ENCODE results near the gene HORMAD2.

The HORMAD2 gene

DNA sequence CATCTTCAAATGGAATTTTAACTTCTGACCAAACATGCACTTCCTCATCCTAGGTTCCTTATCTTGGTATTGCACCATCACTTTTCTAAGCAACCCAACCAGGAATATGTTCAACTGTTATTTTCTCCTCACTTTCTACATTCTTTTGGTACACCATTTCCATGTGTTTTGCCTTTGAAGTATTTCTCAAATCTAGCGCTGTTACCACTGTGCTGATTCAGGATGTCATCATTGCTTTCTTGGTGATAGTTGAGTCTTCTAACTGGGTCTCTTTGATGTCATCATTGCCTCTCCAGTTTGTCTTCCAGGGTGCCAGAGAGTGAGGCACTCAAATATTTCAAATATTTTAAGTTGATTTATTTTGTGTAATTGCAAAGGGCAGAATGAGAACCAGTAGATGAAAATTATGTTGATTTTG, 47.5 kb downstream of the HORMAD2 start:
- H3K18ac ChIP-seq (ENCODE audit: low read length) = no peak overlapping the region
- H2BK120ac ChIP-seq (ENCODE audit: low read depth, low read length) = no peak overlapping the region
- no peak overlapping the region for H3K4me3 ChIP-seq (ENCODE audit: low read length in 2 of 2)
- no peak overlapping the region for H3K23ac ChIP-seq (ENCODE audit: low read depth, low read length, poor library complexity)
- no peaks in the 10 kb centered on the region for H3K4me1 ChIP-seq (ENCODE audit: control insufficient read depth in 2 of 2, insufficient read depth in 1 of 2, low read depth in 1 of 2, low read length in 2 of 2)
- H2BK12ac ChIP-seq (ENCODE audit: low read length) = no peak overlapping the region
- no peak overlapping the region for H3K4me2 ChIP-seq (ENCODE audit: insufficient read depth, low read length, poor library complexity, severe bottlenecking)
- WGBS, 2 donors (ENCODE audit: extremely low coverage in 2 of 2, insufficient read length in 2 of 2, insufficient replicate concordance in 1 of 2) = no CpG with 5 or more reads among the region's 1 CpG
- no peak for DNase-seq (ENCODE audit: low spot score)
- no peaks in the 10 kb centered on the region for H3K9me3 ChIP-seq (replicated peaks in 1 of 2; ENCODE audit: control insufficient read depth in 2 of 2, insufficient read depth in 1 of 2, low read depth in 1 of 2, low read length in 2 of 2)
- H3K36me3 ChIP-seq (replicated peaks in 1 of 2; ENCODE audit: control insufficient read depth in 2 of 2, insufficient read depth in 2 of 2, low read length in 2 of 2) = no peaks in the 10 kb centered on the region
- no peak overlapping the region for H2BK5ac ChIP-seq (ENCODE audit: low read length)
- H3K27me3 ChIP-seq (ENCODE audit: control insufficient read depth in 3 of 3, insufficient read depth in 3 of 3, low read depth in 1 of 3, low read length in 3 of 3) = peaks cover 0 to 6% (median 0%) of the 10 kb centered on the region in 3 experiments
- no peak overlapping the region for H2AK5ac ChIP-seq (ENCODE audit: low read depth, low read length)
- no peak overlapping the region for H3K9ac ChIP-seq (ENCODE audit: low read depth, low read length, poor library complexity)
- H2BK15ac ChIP-seq (ENCODE audit: low read length) = no peak overlapping the region
- H2AFZ ChIP-seq (ENCODE audit: low read length) = no peak overlapping the region
- no peak overlapping the region for H3K4ac ChIP-seq (ENCODE audit: low read length)
- no peak overlapping the region for H4K91ac ChIP-seq (ENCODE audit: low read depth, low read length, poor library complexity)
- H3K14ac ChIP-seq (ENCODE audit: low read length) = no peak overlapping the region
- H3K27ac ChIP-seq (replicated peaks; ENCODE audit: low read length) = no peak overlapping the region
- H4K8ac ChIP-seq (ENCODE audit: low read depth, low read length) = no peak overlapping the region
- H3K79me1 ChIP-seq (ENCODE audit: low read depth, low read length) = no peaks in the 10 kb centered on the region

DNA sequence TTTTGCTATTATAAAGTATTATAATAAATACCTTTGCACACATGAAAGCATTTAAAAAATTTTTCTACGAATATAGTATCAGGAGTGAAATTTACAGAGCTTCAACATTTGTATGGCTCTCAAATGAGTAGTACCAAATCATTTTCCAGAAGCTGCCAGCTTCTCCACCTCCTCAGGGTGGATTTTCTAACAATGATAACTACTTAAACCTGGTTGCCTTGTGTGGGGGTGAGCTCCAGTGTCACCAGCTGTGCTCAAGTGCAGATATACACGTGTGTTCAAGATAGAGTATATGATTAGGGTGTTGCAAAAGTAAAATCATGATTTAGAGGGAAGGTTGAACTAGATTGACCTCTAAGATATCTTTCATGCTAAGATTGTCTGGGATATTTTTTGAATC, 48.2 kb downstream of the HORMAD2 start:
- H3K27ac ChIP-seq (replicated peaks; ENCODE audit: low read length) = no peak overlapping the region
- H2BK120ac ChIP-seq (ENCODE audit: low read depth, low read length) = no peak overlapping the region
- no peak overlapping the region for H2BK12ac ChIP-seq (ENCODE audit: low read length)
- H4K91ac ChIP-seq (ENCODE audit: low read depth, low read length, poor library complexity) = no peak overlapping the region
- no CpG with 5 or more reads among the region's 2 CpGs for WGBS, 2 donors (ENCODE audit: extremely low coverage in 2 of 2, insufficient read length in 2 of 2, insufficient replicate concordance in 1 of 2)
- DNase-seq (ENCODE audit: low spot score) = no peak
- H2AK5ac ChIP-seq (ENCODE audit: low read depth, low read length) = no peak overlapping the region
- no peak overlapping the region for H4K8ac ChIP-seq (ENCODE audit: low read depth, low read length)
- H2BK5ac ChIP-seq (ENCODE audit: low read length) = no peak overlapping the region
- no peak overlapping the region for H3K4me3 ChIP-seq (ENCODE audit: low read length in 2 of 2)
- no peak overlapping the region for H3K23ac ChIP-seq (ENCODE audit: low read depth, low read length, poor library complexity)
- H3K36me3 ChIP-seq (replicated peaks in 1 of 2; ENCODE audit: control insufficient read depth in 2 of 2, insufficient read depth in 2 of 2, low read length in 2 of 2) = no peaks in the 10 kb centered on the region
- H3K18ac ChIP-seq (ENCODE audit: low read length) = no peak overlapping the region
- no peak overlapping the region for H3K14ac ChIP-seq (ENCODE audit: low read length)
- no peak overlapping the region for H2AFZ ChIP-seq (ENCODE audit: low read length)
- H3K4me1 ChIP-seq (ENCODE audit: control insufficient read depth in 2 of 2, insufficient read depth in 1 of 2, low read depth in 1 of 2, low read length in 2 of 2) = no peaks in the 10 kb centered on the region
- H3K79me1 ChIP-seq (ENCODE audit: low read depth, low read length) = no peaks in the 10 kb centered on the region
- no peaks in the 10 kb centered on the region for H3K9me3 ChIP-seq (replicated peaks in 1 of 2; ENCODE audit: control insufficient read depth in 2 of 2, insufficient read depth in 1 of 2, low read depth in 1 of 2, low read length in 2 of 2)
- H3K27me3 ChIP-seq (ENCODE audit: control insufficient read depth in 3 of 3, insufficient read depth in 3 of 3, low read depth in 1 of 3, low read length in 3 of 3) = peaks cover 0 to 6% (median 0%) of the 10 kb centered on the region in 3 experiments
- H3K4me2 ChIP-seq (ENCODE audit: insufficient read depth, low read length, poor library complexity, severe bottlenecking) = no peak overlapping the region
- no peak overlapping the region for H3K4ac ChIP-seq (ENCODE audit: low read length)
- no peak overlapping the region for H2BK15ac ChIP-seq (ENCODE audit: low read length)
- no peak overlapping the region for H3K9ac ChIP-seq (ENCODE audit: low read depth, low read length, poor library complexity)

DNA sequence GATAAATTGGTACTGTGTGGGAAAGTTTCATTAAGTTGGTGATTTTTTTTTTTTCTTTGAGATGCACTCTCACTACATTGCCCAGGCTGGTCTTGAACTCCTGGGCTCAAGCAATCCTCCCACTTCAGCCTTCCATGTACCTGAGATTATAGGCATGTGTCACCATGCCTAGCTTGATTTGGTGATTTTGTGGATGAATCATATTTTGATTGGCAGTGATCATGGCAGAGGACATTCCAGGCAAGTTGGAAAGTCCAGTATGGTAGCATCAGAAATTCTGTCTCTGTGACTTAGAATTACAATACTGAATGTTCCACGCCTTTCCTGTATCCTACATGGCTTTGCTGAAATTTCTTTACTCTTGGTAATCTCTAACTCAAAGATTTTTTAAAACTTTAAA, 49.4 kb downstream of the HORMAD2 start:
- no peak overlapping the region for H3K4me2 ChIP-seq (ENCODE audit: insufficient read depth, low read length, poor library complexity, severe bottlenecking)
- no peak overlapping the region for H2AK5ac ChIP-seq (ENCODE audit: low read depth, low read length)
- no peak overlapping the region for H2BK5ac ChIP-seq (ENCODE audit: low read length)
- H3K18ac ChIP-seq (ENCODE audit: low read length) = no peak overlapping the region
- H3K27ac ChIP-seq (replicated peaks; ENCODE audit: low read length) = no peak overlapping the region
- no peak overlapping the region for H2BK15ac ChIP-seq (ENCODE audit: low read length)
- H3K4me3 ChIP-seq (ENCODE audit: low read length in 2 of 2) = no peak overlapping the region
- no peaks in the 10 kb centered on the region for H3K9me3 ChIP-seq (replicated peaks in 1 of 2; ENCODE audit: control insufficient read depth in 2 of 2, insufficient read depth in 1 of 2, low read depth in 1 of 2, low read length in 2 of 2)
- DNase-seq (ENCODE audit: low spot score) = no peak
- no peak overlapping the region for H2BK12ac ChIP-seq (ENCODE audit: low read length)
- H3K27me3 ChIP-seq (ENCODE audit: control insufficient read depth in 3 of 3, insufficient read depth in 3 of 3, low read depth in 1 of 3, low read length in 3 of 3) = peaks cover 0 to 10% (median 0%) of the 10 kb centered on the region in 3 experiments
- H3K23ac ChIP-seq (ENCODE audit: low read depth, low read length, poor library complexity) = no peak overlapping the region
- WGBS, 2 donors (ENCODE audit: extremely low coverage in 2 of 2, insufficient read length in 2 of 2, insufficient replicate concordance in 1 of 2) = no CpG with 5 or more reads among the region's 1 CpG
- H4K8ac ChIP-seq (ENCODE audit: low read depth, low read length) = no peak overlapping the region
- no peaks in the 10 kb centered on the region for H3K79me1 ChIP-seq (ENCODE audit: low read depth, low read length)
- H2AFZ ChIP-seq (ENCODE audit: low read length) = no peak overlapping the region
- H2BK120ac ChIP-seq (ENCODE audit: low read depth, low read length) = no peak overlapping the region
- no peak overlapping the region for H4K91ac ChIP-seq (ENCODE audit: low read depth, low read length, poor library complexity)
- no peak overlapping the region for H3K4ac ChIP-seq (ENCODE audit: low read length)
- no peak overlapping the region for H3K14ac ChIP-seq (ENCODE audit: low read length)
- H3K9ac ChIP-seq (ENCODE audit: low read depth, low read length, poor library complexity) = no peak overlapping the region
- no peaks in the 10 kb centered on the region for H3K36me3 ChIP-seq (replicated peaks in 1 of 2; ENCODE audit: control insufficient read depth in 2 of 2, insufficient read depth in 2 of 2, low read length in 2 of 2)
- no peaks in the 10 kb centered on the region for H3K4me1 ChIP-seq (ENCODE audit: control insufficient read depth in 2 of 2, insufficient read depth in 1 of 2, low read depth in 1 of 2, low read length in 2 of 2)

DNA sequence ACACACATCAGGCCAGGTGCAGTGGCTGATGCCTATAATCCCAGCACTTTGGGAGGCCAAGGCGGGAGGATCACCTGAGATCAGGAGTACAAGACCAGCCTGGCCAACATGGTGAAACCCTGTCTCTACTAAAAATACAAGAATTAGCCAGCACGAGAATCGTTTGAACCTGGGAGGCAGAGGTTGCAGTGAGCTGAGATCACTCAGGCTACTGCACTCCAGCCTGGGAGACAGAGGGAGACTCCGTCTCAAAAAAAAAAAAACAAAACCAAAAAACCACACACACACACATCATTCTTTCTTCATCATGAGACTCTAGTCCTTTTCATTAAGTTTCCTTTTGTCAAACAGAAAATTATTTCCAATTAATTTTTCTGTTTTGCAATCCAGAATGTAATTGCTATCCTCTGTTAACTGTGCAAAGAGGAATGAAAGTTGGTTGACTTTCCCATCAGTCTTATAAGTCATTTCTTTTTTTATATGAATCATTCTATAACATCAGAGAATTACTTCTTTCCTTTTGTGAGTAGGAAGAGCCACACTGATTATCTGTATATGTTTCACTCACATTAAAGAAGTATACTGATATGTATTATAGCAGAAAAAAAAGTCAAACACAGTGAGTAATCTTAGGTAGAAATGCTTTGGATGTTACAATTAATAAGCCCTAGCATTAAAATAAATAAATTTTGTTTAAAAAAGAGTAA, 52.2 kb downstream of the HORMAD2 start:
- Histone ChIP-seq H2BK12ac (ENCODE audit: low read length) (no peak overlapping the region), H3K4me1 (ENCODE audit: control insufficient read depth in 2 of 2, insufficient read depth in 1 of 2, low read depth in 1 of 2, low read length in 2 of 2) (no peaks in the 10 kb centered on the region), H3K4me2 (ENCODE audit: insufficient read depth, low read length, poor library complexity, severe bottlenecking) (no peak overlapping the region), H3K18ac (ENCODE audit: low read length) (no peak overlapping the region), H3K4ac (ENCODE audit: low read length) (no peak overlapping the region), H3K27me3 (ENCODE audit: control insufficient read depth in 3 of 3, insufficient read depth in 3 of 3, low read depth in 1 of 3, low read length in 3 of 3) (peaks cover 0 to 10% (median 0%) of the 10 kb centered on the region in 3 experiments), H2BK120ac (ENCODE audit: low read depth, low read length) (no peak overlapping the region), H3K4me3 (ENCODE audit: low read length in 2 of 2) (no peak overlapping the region), H3K14ac (ENCODE audit: low read length) (no peak overlapping the region), H3K9ac (ENCODE audit: low read depth, low read length, poor library complexity) (no peak overlapping the region), H3K79me1 (ENCODE audit: low read depth, low read length) (no peaks in the 10 kb centered on the region), H2AK5ac (ENCODE audit: low read depth, low read length) (no peak overlapping the region), H4K8ac (ENCODE audit: low read depth, low read length) (no peak overlapping the region), H2BK5ac (ENCODE audit: low read length) (no peak overlapping the region), H2AFZ (ENCODE audit: low read length) (no peak overlapping the region), H2BK15ac (ENCODE audit: low read length) (no peak overlapping the region), H3K23ac (ENCODE audit: low read depth, low read length, poor library complexity) (no peak overlapping the region), H3K27ac (replicated peaks; ENCODE audit: low read length) (no peak overlapping the region), H4K91ac (ENCODE audit: low read depth, low read length, poor library complexity) (no peak overlapping the region), H3K36me3 (replicated peaks in 1 of 2; ENCODE audit: control insufficient read depth in 2 of 2, insufficient read depth in 2 of 2, low read length in 2 of 2) (no peaks in the 10 kb centered on the region), H3K9me3 (replicated peaks in 1 of 2; ENCODE audit: control insufficient read depth in 2 of 2, insufficient read depth in 1 of 2, low read depth in 1 of 2, low read length in 2 of 2) (no peaks in the 10 kb centered on the region)
- DNase-seq (ENCODE audit: low spot score) = no peak
- WGBS, 2 donors (ENCODE audit: extremely low coverage in 2 of 2, insufficient read length in 2 of 2, insufficient replicate concordance in 1 of 2) = no CpG with 5 or more reads among the region's 4 CpGs
